GM21381 (cell line): ENCODE results near the gene SEMA3G.

ENCODE experiments used
- ATAC-seq: cut with Tn5 transposase; IDR thresholded peaks from one replicate; pipeline ENCODE4 v1.9.1; 2021; ENCODE audit warnings: mild to moderate bottlenecking, moderate library complexity; ENCODE audit not compliant: unreplicated experiment

SEMA3G gene

GRCh38 chr3:52439426-52440248 lies 5.3 kb downstream of the SEMA3G start:
- no peak for ATAC-seq

GRCh38 chr3:52438579-52439425 lies 6.1 kb downstream of the SEMA3G start:
- no peak for ATAC-seq

GRCh38 chr3:52438104-52438376 lies 6.9 kb downstream of the SEMA3G start:
- ATAC-seq: no peak

GRCh38 chr3:52437326-52438103 lies 7.4 kb downstream of the SEMA3G start:
- ATAC-seq: no peak

GRCh38 chr3:52436500-52437149 lies 8.3 kb downstream of the SEMA3G start:
- no peak for ATAC-seq

- ATAC-seq: no peak
Observed at GRCh38 chr3:52435246-52436101, 9.4 kb downstream of the SEMA3G start.

- ATAC-seq: no peak
Observed at GRCh38 chr3:52434491-52435115, 10.3 kb downstream of the SEMA3G start.

GRCh38 chr3:52433996-52434479 lies 10.9 kb downstream of the SEMA3G start:
- ATAC-seq: no peak

- ATAC-seq: no peak
Observed at GRCh38 chr3:52433328-52433995, 11.4 kb downstream of the SEMA3G start.

GRCh38 chr3:52432691-52433141 lies 12.2 kb downstream of the SEMA3G start:
- no peak for ATAC-seq

- ATAC-seq: no peak
Observed at GRCh38 chr3:52432225-52432624, 12.7 kb downstream of the SEMA3G start.

- ATAC-seq: no peak
Observed at GRCh38 chr3:52431459-52432223, 13.3 kb downstream of the SEMA3G start.

GRCh38 chr3:52430416-52430810 lies 14.5 kb downstream of the SEMA3G start:
- ATAC-seq: no peak

- no peak for ATAC-seq
Observed at GRCh38 chr3:52429779-52430415, 15.0 kb downstream of the SEMA3G start.

GRCh38 chr3:52429031-52429430 lies 15.9 kb downstream of the SEMA3G start:
- ATAC-seq: no peak

- no peak for ATAC-seq
Observed at GRCh38 chr3:52428151-52429005, 16.5 kb downstream of the SEMA3G start.

- ATAC-seq: no peak
Observed at GRCh38 chr3:52423173-52423572, 21.7 kb downstream of the SEMA3G start.
